Mesenchymal stem cell (in vitro differentiated cells and primary cell): ENCODE data around the gene CSK.
A peak's percentile ranks its signal among the peaks of the same experiment; 100 is the strongest.
"Not testable (repeated sequence)": the region's sequence is repeated elsewhere in the genome, so short reads cannot be mapped to it uniquely, and the experiment has no call there.

Source experiments
- DNase-seq: peaks from one replicate; pipeline ENCODE4 v3.0.0-alpha.2; 2013
- H2AFZ ChIP-seq: one replicate; pipeline ENCODE4 v1.6.1; 2013; ENCODE audit warnings: low read depth, mild to moderate bottlenecking, control low read depth, inconsistent platforms, low read length, moderate library complexity
- H2AK5ac ChIP-seq: 2 replicates; pipeline ENCODE4 v1.6.1; 2013; ENCODE audit warnings: low read length, moderate library complexity, mild to moderate bottlenecking, inconsistent platforms; ENCODE audit not compliant: severe bottlenecking
- H2BK120ac ChIP-seq: one replicate; pipeline ENCODE4 v1.6.1; 2013; ENCODE audit warnings: low read depth, mild to moderate bottlenecking, inconsistent platforms, low read length, moderate library complexity
- H2BK12ac ChIP-seq, 2 experiments: one replicate each; pipeline ENCODE4 v1.6.1; 2013; ENCODE audit warnings: inconsistent platforms in 2 of 2, low read length in 2 of 2, mild to moderate bottlenecking in 2 of 2, moderate library complexity in 2 of 2, control low read depth in 1 of 2
- H2BK15ac ChIP-seq: one replicate; pipeline ENCODE4 v1.6.1; 2013; ENCODE audit warnings: mild to moderate bottlenecking, low read depth, inconsistent platforms; ENCODE audit not compliant: poor library complexity, severe bottlenecking
- H2BK5ac ChIP-seq: 2 replicates; pipeline ENCODE4 v1.6.1; 2013; ENCODE audit warnings: low read depth, mild to moderate bottlenecking, low read length, control low read depth, inconsistent platforms; ENCODE audit not compliant: poor library complexity, severe bottlenecking
- H3K14ac ChIP-seq, 2 experiments: one replicate each; pipeline ENCODE4 v1.6.1; 2013; ENCODE audit warnings: inconsistent platforms in 2 of 2, low read length in 2 of 2, control low read depth in 1 of 2, mild to moderate bottlenecking in 1 of 2, moderate library complexity in 1 of 2
- H3K18ac ChIP-seq, 2 experiments: one replicate each; pipeline ENCODE4 v1.6.1; 2013; ENCODE audit warnings: inconsistent platforms in 2 of 2, low read length in 2 of 2, control low read depth in 1 of 2, low read depth in 1 of 2, mild to moderate bottlenecking in 1 of 2
- H3K23ac ChIP-seq, 2 experiments: one replicate each; pipeline ENCODE4 v1.6.1; 2013; ENCODE audit warnings: inconsistent platforms in 2 of 2, low read length in 2 of 2, mild to moderate bottlenecking in 2 of 2, moderate library complexity in 2 of 2, control low read depth in 1 of 2
- H3K27ac ChIP-seq: 2 replicates; pipeline ENCODE4 v1.5.1; 2013; ENCODE audit warnings: mild to moderate bottlenecking, moderate library complexity, low read length, control low read depth, inconsistent platforms; ENCODE audit not compliant: poor library complexity, severe bottlenecking
- H3K27me3 ChIP-seq, 2 experiments: 2 replicates each; pipeline versions ENCODE4 v1.6.1 to v1.7.0; 2013; ENCODE audit warnings: low read length in 2 of 2, mild to moderate bottlenecking in 2 of 2, moderate library complexity in 2 of 2, control low read depth in 1 of 2, inconsistent platforms in 1 of 2; ENCODE audit not compliant: control insufficient read depth in 1 of 2, insufficient read depth in 1 of 2
- H3K36me3 ChIP-seq, 2 experiments: 2 replicates each; pipeline versions ENCODE4 v1.6.1 to v1.7.0; 2013; ENCODE audit warnings: low read length in 2 of 2, control low read depth in 1 of 2, inconsistent platforms in 1 of 2, low read depth in 1 of 2, mild to moderate bottlenecking in 1 of 2; ENCODE audit not compliant: insufficient read depth in 2 of 2, control insufficient read depth in 1 of 2
- H3K4ac ChIP-seq, 2 experiments: one replicate each; pipeline ENCODE4 v1.6.1; 2013; ENCODE audit warnings: inconsistent platforms in 2 of 2, low read length in 2 of 2, mild to moderate bottlenecking in 2 of 2, moderate library complexity in 2 of 2, control low read depth in 1 of 2, low read depth in 1 of 2
- H3K4me1 ChIP-seq: 2 replicates; pipeline ENCODE4 v1.6.1; 2013; ENCODE audit warnings: low read depth, low read length, control low read depth; ENCODE audit not compliant: control insufficient read depth, insufficient read depth
- H3K4me2 ChIP-seq: 2 replicates; pipeline ENCODE4 v1.6.1; 2013; ENCODE audit warnings: low read length, mild to moderate bottlenecking, inconsistent platforms; ENCODE audit not compliant: poor library complexity, severe bottlenecking
- H3K4me3 ChIP-seq, 2 experiments: 2 replicates each; pipeline versions ENCODE4 v1.5.1 to v1.7.0; 2013; ENCODE audit warnings: low read length in 2 of 2, mild to moderate bottlenecking in 2 of 2, control low read depth in 1 of 2, low read depth in 1 of 2; ENCODE audit not compliant: insufficient read depth in 1 of 2
- H3K79me1 ChIP-seq: replicated peaks from 2 replicates; pipeline ENCODE4 v1.6.1; 2013; ENCODE audit warnings: mild to moderate bottlenecking, control low read depth, low read length, inconsistent platforms; ENCODE audit not compliant: poor library complexity, severe bottlenecking
- H3K9ac ChIP-seq: 2 replicates; pipeline ENCODE4 v1.7.0; 2013; ENCODE audit warnings: mild to moderate bottlenecking, low read length, moderate library complexity
- H3K9me3 ChIP-seq: 2 replicates; pipeline ENCODE4 v1.7.0; 2013; ENCODE audit warnings: mild to moderate bottlenecking, low read length; ENCODE audit not compliant: control insufficient read depth
- H4K8ac ChIP-seq: one replicate; pipeline ENCODE4 v1.6.1; 2013; ENCODE audit warnings: inconsistent platforms, mild to moderate bottlenecking, low read length, moderate library complexity
- H4K91ac ChIP-seq: one replicate; pipeline ENCODE4 v1.6.1; 2013; ENCODE audit warnings: mild to moderate bottlenecking, low read length, inconsistent platforms
- WGBS: methylation state at CpG from one replicate; pipeline ENCODE4 v1.1.7; 2013; ENCODE audit warnings: mixed read lengths; 5-methylcytosine and 5-hydroxymethylcytosine counted together

The CSK gene

DNA sequence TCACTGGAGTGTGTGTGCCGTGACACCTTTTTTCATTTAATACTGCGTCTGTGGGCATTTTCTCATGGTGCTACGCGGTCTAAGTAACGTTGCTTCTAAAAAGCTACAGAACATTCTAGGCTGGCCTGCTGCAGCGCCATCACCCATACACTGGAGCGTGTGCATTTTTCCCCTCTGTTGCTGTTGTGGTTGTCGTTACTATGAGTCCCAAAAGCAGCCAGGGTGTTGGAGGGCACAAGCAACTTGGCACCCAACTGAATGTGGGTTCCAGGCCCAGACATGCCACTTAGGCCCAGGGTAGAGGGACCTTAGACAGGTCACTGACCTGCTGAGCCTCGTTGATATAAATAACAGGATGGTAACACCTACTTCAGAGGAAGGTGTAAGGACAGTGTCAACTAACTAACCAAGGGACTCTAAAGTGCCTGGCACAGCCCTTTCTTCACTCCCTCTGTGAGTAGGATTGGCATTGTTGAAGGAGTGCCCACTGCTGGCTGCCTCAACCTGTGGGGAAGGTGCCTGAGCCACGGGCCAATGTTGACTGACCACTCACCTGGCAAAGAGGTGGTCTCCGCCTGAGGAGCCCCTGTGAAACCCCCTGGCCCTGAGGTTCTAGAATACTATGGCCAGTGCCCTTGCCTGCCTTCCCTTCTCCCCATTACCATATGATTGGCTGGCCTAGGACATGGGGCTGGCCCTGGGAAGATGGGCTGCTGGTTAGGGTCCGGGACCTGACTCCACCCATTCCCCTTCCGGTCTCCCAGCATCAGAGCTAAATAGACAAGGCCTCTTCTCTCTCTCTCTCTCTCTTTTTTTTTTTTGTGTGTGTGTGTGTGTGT, 3.5 kb downstream of the CSK start:
- peak overlapping the region in 1 of 2 experiments; percentile 43 for H3K4ac ChIP-seq
- no peaks in the 10 kb centered on the region for H3K27me3 ChIP-seq
- H3K4me1 ChIP-seq: peaks cover 83% of the 10 kb centered on the region
- H3K23ac ChIP-seq: peak overlapping the region in 1 of 2 experiments; percentile 85
- H3K18ac ChIP-seq: no peak overlapping the region
- H2BK120ac ChIP-seq: no peak overlapping the region
- H2AFZ ChIP-seq: no peak overlapping the region
- peaks cover 0 to 12% of the 10 kb centered on the region in 2 experiments for H3K36me3 ChIP-seq
- peaks cover 21% of the 10 kb centered on the region for H3K79me1 ChIP-seq
- H3K14ac ChIP-seq: peak overlapping the region in 1 of 2 experiments; percentile 50
- WGBS: 95% methylated on average over 12 of the region's 13 CpGs
- H3K4me2 ChIP-seq: no peak overlapping the region
- H3K9me3 ChIP-seq: no peaks in the 10 kb centered on the region
- H4K91ac ChIP-seq: peak overlapping the region; percentile 67
- no peak overlapping the region for H4K8ac ChIP-seq
- no peak overlapping the region for H2BK5ac ChIP-seq
- H2BK12ac ChIP-seq: peak overlapping the region in 1 of 2 experiments; percentile 57
- no peak overlapping the region for H3K4me3 ChIP-seq
- DNase-seq: no peak
- no peak overlapping the region for H2BK15ac ChIP-seq
- no peak overlapping the region for H3K27ac ChIP-seq
- H3K9ac ChIP-seq: no peak overlapping the region
- peak overlapping the region; percentile 85 for H2AK5ac ChIP-seq

DNA sequence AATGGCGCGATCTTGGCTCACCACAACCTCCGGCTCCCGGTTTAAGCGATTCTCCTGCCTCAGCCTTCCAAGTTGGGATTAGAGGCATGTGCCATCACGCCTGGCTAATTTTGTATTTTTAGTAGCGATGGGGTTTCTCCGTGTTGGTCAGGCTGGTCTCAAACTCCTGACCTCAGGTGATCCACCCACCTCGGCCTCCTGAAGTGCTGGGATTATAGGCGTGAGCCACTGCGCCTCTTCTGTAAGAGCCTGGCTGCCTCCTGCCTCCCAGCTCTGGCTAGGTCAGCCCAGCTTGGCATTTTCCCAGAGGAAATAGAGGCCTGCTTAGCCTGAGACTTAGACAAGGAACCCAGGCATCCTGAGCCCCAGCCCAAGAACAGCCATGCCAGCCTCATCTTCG, 4.2 kb downstream of the CSK start:
- H3K4me2 ChIP-seq, H2BK15ac ChIP-seq, H3K27ac ChIP-seq, H3K18ac ChIP-seq, H2BK5ac ChIP-seq, DNase-seq, H2AFZ ChIP-seq, H3K14ac ChIP-seq, H3K27me3 ChIP-seq, H3K4me3 ChIP-seq, H3K9me3 ChIP-seq, H2BK12ac ChIP-seq, H4K91ac ChIP-seq, H2BK120ac ChIP-seq, H2AK5ac ChIP-seq, H3K23ac ChIP-seq, H3K4ac ChIP-seq, H3K9ac ChIP-seq, H4K8ac ChIP-seq: not testable (repeated sequence)
- Histone ChIP-seq H3K36me3 (peaks cover 0 to 12% of the 10 kb centered on the region in 2 experiments), H3K4me1 (peaks cover 80% of the 10 kb centered on the region), H3K79me1 (peaks cover 21% of the 10 kb centered on the region)
- WGBS: 97% methylated on average over 12 of the region's 12 CpGs

GRCh38 chr15:74786551-74787165, 4.8 kb downstream of the CSK start:
- Histone ChIP-seq H3K23ac (no peak overlapping the region), H3K4me2 (no peak overlapping the region), H3K18ac (no peak overlapping the region), H2AFZ (no peak overlapping the region), H3K14ac (no peak overlapping the region), H3K27me3 (no peaks in the 10 kb centered on the region), H2AK5ac (peak overlapping the region; percentile 1), H4K8ac (no peak overlapping the region), H2BK5ac (no peak overlapping the region), H2BK15ac (peak overlapping the region; percentile 34), H3K36me3 (peaks cover 0 to 12% of the 10 kb centered on the region in 2 experiments), H3K4ac (no peak overlapping the region), H3K9ac (peak overlapping the region; percentile 29), H2BK12ac (no peak overlapping the region), H2BK120ac (no peak overlapping the region), H3K9me3 (no peaks in the 10 kb centered on the region), H3K79me1 (peaks cover 20% of the 10 kb centered on the region), H3K4me1 (peaks cover 76% of the 10 kb centered on the region), H4K91ac (no peak overlapping the region), H3K27ac (no peak overlapping the region), H3K4me3 (no peak overlapping the region)
- DNase-seq: no peak
- WGBS: 91% methylated on average over 4 of the region's 7 CpGs
